Gastrocnemius medialis (tissue), 4 donors: ENCODE data around the gene MBTPS1. TPM values are rescaled to one million over a fixed set of nuclear protein-coding genes. Genes with fewer than 3 reads are reported as not detected.

Source experiments
- ATAC-seq, 2 donors: fragments of 150-250 bp; one replicate each; pipeline ENCODE4 v1.9.1; 2016
- DNase-seq, 2 donors: peaks; one replicate each; pipeline ENCODE4 v3.0.0-alpha.2; 2019
- H3K27ac ChIP-seq, 4 donors: fragments of 200-600 bp; sonication (generic); 1 replicate in 1 of 4; 2 replicates in 3 of 4; pipeline ENCODE4 v1.5.1; 2016 to 2018; ENCODE audit warnings: mild to moderate bottlenecking in 2 of 4, moderate library complexity in 1 of 4
- H3K27me3 ChIP-seq, 3 donors: fragments of 200-600 bp; sonication (generic) in 2 of 3; 1 replicate in 1 of 3; 2 replicates in 2 of 3; pipeline versions ENCODE4 v1.5.1 to v1.6.0; 2016 to 2019; ENCODE audit warnings: mild to moderate bottlenecking in 1 of 3, moderate library complexity in 1 of 3
- H3K36me3 ChIP-seq, 2 donors: fragments of 200-600 bp; sonication (generic) in 1 of 2; one replicate each; pipeline ENCODE4 v1.5.1; 2017 to 2018
- H3K4me1 ChIP-seq, 2 donors: fragments of 200-600 bp; sonication (generic) in 1 of 2; one replicate each; pipeline ENCODE4 v1.5.1; 2016 to 2017; ENCODE audit warnings: mild to moderate bottlenecking in 2 of 2
- H3K4me3 ChIP-seq, 4 donors: fragments of 200-600 bp; sonication (generic) in 3 of 4; 1 replicate in 1 of 4; 2 replicates in 3 of 4; pipeline ENCODE4 v1.5.1; 2016 to 2019; ENCODE audit warnings: mild to moderate bottlenecking in 2 of 4
- H3K9me3 ChIP-seq, 3 donors: fragments of 200-600 bp; sonication (generic) in 2 of 3; 1 replicate in 1 of 3; 2 replicates in 2 of 3; pipeline ENCODE4 v1.5.1; 2016 to 2019
- POLR2A ChIP-seq, 2 donors: fragments of 450-650 bp; IDR thresholded peaks; one replicate each; pipeline ENCODE4 v1.6.1; 2017; ENCODE audit warnings: antibody characterized with exemption in 2 of 2, mild to moderate bottlenecking in 2 of 2, moderate library complexity in 2 of 2
- in situ Hi-C, 4 donors: fragments of 200-750 bp; cut with MboI; loops; one replicate each; pipeline versions ENCODE4 v1.15.0 to v1.8.0; 2017; ENCODE audit warnings: low sequenced_read_pairs in 4 of 4
- intact Hi-C: fragments of 100-400 bp; cut with DNase I; formaldehyde crosslinking; loops from one replicate; pipeline ENCODE4 v1.15.1; 2023; ENCODE audit warnings: low total_unique reads
- total RNA-seq, 4 donors: library from RNA; depleted of rRNA; stranded (reverse); fragments of >200 nt; gene quantifications; one replicate each; pipeline versions ENCODE4 v1.1.0 to v1.2.3, GENCODE V29; 2016
- TF ChIP-seq, protein P1 (sequence below), 5 experiments: fragments of 450-650 bp in 3 of 5; fragments of 200-600 bp in 2 of 5; sonication (generic) in 2 of 5; IDR thresholded peaks in 4 of 5; conservative IDR thresholded peaks in 1 of 5; 1 replicate in 4 of 5; 2 replicates in 1 of 5; pipeline ENCODE4 v1.5.1; 2016 to 2019; ENCODE audit warnings: antibody characterized with exemption in 5 of 5, mild to moderate bottlenecking in 3 of 5, moderate library complexity in 3 of 5

Gene MBTPS1
- total RNA-seq, 4 donors from 2014 or later, result 28.8 to 44.3 (median 38.5) TPM

DNA sequence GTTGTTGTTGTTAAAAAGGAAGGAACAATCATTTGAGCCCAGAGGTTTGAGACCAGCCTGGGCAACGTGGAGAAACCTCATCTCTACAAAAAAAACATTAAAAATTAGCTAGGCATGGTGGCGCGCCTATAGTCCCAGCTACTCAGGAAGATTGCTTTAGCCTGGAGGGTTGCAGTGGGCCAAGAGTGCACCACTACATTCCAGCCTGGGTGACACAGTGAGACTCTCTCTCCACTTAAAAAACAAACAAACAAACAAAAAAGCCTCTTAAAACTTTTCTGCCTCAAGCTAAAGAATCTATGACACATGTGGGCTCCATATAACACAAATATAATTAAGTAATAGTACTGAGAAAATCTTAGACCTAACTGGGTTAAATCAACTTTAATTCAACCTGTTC is 12.5 kb downstream of the MBTPS1 start:
- DNase-seq (no peak), ATAC-seq (no peak)
- Histone ChIP-seq H3K36me3 (no peaks in the 10 kb centered on the region), H3K9me3 (no peaks in the 10 kb centered on the region), H3K27me3 (no peaks in the 10 kb centered on the region), H3K4me3 (no peak overlapping the region), H3K4me1 (peaks cover 26 to 33% of the 10 kb centered on the region in 2 donors), H3K27ac (peak overlapping the region; percentile 14 to 50 (median 38))
- in situ Hi-C loops (no loop called here), intact Hi-C loops (no loop called here)
- TF ChIP-seq, protein P1, sequence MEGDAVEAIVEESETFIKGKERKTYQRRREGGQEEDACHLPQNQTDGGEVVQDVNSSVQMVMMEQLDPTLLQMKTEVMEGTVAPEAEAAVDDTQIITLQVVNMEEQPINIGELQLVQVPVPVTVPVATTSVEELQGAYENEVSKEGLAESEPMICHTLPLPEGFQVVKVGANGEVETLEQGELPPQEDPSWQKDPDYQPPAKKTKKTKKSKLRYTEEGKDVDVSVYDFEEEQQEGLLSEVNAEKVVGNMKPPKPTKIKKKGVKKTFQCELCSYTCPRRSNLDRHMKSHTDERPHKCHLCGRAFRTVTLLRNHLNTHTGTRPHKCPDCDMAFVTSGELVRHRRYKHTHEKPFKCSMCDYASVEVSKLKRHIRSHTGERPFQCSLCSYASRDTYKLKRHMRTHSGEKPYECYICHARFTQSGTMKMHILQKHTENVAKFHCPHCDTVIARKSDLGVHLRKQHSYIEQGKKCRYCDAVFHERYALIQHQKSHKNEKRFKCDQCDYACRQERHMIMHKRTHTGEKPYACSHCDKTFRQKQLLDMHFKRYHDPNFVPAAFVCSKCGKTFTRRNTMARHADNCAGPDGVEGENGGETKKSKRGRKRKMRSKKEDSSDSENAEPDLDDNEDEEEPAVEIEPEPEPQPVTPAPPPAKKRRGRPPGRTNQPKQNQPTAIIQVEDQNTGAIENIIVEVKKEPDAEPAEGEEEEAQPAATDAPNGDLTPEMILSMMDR (IDR thresholded peaks at IDR 0.05 in 4 of 5, conservative IDR thresholded peaks at IDR 0.05 in 1 of 5), result no peak
- TF ChIP-seq POLR2A (IDR thresholded peaks at IDR 0.05), result no peak

DNA sequence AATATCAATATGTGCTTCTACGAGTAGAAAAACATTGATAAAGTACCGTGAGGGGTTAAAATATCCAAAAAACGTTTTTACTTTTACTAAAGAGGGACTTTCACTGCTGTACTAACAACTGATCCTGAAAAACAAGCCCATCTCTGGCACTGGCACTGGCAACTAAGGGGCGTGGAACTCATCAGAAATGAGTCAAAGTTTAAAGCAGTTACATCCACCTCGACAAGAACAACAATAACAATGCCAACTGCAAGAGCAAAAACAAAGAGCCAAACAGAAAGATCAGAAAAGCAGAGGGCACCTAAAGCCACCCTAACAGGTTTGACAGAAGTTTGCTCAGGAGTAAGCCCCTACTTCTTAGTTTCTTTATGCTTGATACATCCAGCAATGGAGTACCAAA is 13.1 kb downstream of the MBTPS1 start:
- TF ChIP-seq, protein P1 (IDR thresholded peaks at IDR 0.05 in 4 of 5, conservative IDR thresholded peaks at IDR 0.05 in 1 of 5), result no peak
- no peak for TF ChIP-seq POLR2A (IDR thresholded peaks at IDR 0.05)
- no peaks in the 10 kb centered on the region for H3K27me3 ChIP-seq
- H3K36me3 ChIP-seq, result peaks cover 0 to 5% of the 10 kb centered on the region in 2 donors
- in situ Hi-C loops (no loop called here), intact Hi-C loops (no loop called here)
- H3K27ac ChIP-seq, result peak overlapping the region; percentile 14 to 50 (median 38)
- H3K4me3 ChIP-seq, result no peak overlapping the region
- peaks cover 21 to 27% of the 10 kb centered on the region in 2 donors for H3K4me1 ChIP-seq
- no peaks in the 10 kb centered on the region for H3K9me3 ChIP-seq
- ATAC-seq, result peak in 1 of 2 donors; percentile 44
- DNase-seq, result no peak

DNA sequence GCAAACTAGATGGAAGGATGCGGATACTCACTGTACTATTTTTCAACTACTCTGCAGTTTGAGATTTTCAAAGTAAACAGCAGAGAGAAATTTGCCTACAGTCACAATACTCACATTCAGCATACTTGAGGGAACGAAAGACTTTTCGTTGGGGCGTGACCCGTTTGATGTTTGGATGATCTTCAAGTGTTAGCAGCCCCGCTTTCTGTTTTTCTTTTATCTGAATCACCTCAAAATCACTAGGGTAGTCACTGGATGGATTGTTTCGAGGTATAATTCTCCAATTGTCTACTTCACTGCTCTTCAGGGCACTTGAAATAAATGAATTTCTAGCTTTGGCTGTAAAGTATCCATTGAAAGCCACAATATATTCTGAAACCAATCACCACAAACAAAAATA is 17.8 kb downstream of the MBTPS1 start:
- ATAC-seq, result no peak
- H3K9me3 ChIP-seq, result no peaks in the 10 kb centered on the region
- no peaks in the 10 kb centered on the region for H3K27me3 ChIP-seq
- TF ChIP-seq, protein P1 (IDR thresholded peaks at IDR 0.05 in 4 of 5, conservative IDR thresholded peaks at IDR 0.05 in 1 of 5), result no peak
- no peak for TF ChIP-seq POLR2A (IDR thresholded peaks at IDR 0.05)
- no peak overlapping the region for H3K4me3 ChIP-seq
- no peak for DNase-seq
- peaks cover 0 to 50% of the 10 kb centered on the region in 2 donors for H3K36me3 ChIP-seq
- H3K4me1 ChIP-seq, result peaks cover 7 to 9% of the 10 kb centered on the region in 2 donors
- peak overlapping the region in 2 of 4 donors; percentile 0 to 59 for H3K27ac ChIP-seq
- in situ Hi-C loops (loop anchor here in 1 of 4 donors (25.0 kb wide), 1 partner anchor 88 kb away; the partner anchor contains the start of genes ADAD2 and TAF1C), intact Hi-C loops (no loop called here)

- ATAC-seq (no peak), DNase-seq (no peak)
- no peak overlapping the region for H3K4me3 ChIP-seq
- intact Hi-C loops, result no loop called here
- no peaks in the 10 kb centered on the region for H3K27me3 ChIP-seq
- H3K36me3 ChIP-seq, result peaks cover 0 to 74% of the 10 kb centered on the region in 2 donors
- no peaks in the 10 kb centered on the region for H3K4me1 ChIP-seq
- in situ Hi-C loops, result loop anchor here in 1 of 4 donors (25.0 kb wide), 1 partner anchor 91 kb away; the partner anchor contains the start of genes ADAD2 and TAF1C
- H3K9me3 ChIP-seq, result no peaks in the 10 kb centered on the region
- H3K27ac ChIP-seq, result no peak overlapping the region
- TF ChIP-seq, protein P1 (IDR thresholded peaks at IDR 0.05 in 4 of 5, conservative IDR thresholded peaks at IDR 0.05 in 1 of 5), result no peak
- TF ChIP-seq POLR2A (IDR thresholded peaks at IDR 0.05), result no peak
Observed at GRCh38 chr16:84096447-84097005, 20.2 kb downstream of the MBTPS1 start.
